ENCODE measurements around the gene SESN2.

GRCh38 chr1:28323720-28324119 is 64.4 kb downstream of the SESN2 start:
- TF ChIP-seq CTCF (IDR thresholded peaks at IDR 0.05) (no peak), POLR2A (IDR thresholded peaks at IDR 0.05) (no peak)
